Transverse colon (tissue), 4 donors: ENCODE data around the gene MXRA8.

Experiments
- POLR2AphosphoS5 ChIP-seq, 3 donors: sonication (generic); formaldehyde crosslinking; IDR thresholded peaks; one replicate each; pipeline ENCODE4 v1.6.1; 2016; ENCODE audit warnings: antibody characterized with exemption in 3 of 3
- TF ChIP-seq, protein P1 (sequence below), 5 experiments: fragments of 200-600 bp in 3 of 5; fragments of 450-650 bp in 2 of 5; sonication (generic) in 3 of 5; IDR thresholded peaks; 1 replicate in 2 of 5; 2 replicates in 3 of 5; pipeline ENCODE4 v1.5.1; 2016 to 2017; ENCODE audit warnings: antibody characterized with exemption in 5 of 5, inconsistent platforms in 3 of 5, mild to moderate bottlenecking in 2 of 5, moderate library complexity in 1 of 5

DNA sequence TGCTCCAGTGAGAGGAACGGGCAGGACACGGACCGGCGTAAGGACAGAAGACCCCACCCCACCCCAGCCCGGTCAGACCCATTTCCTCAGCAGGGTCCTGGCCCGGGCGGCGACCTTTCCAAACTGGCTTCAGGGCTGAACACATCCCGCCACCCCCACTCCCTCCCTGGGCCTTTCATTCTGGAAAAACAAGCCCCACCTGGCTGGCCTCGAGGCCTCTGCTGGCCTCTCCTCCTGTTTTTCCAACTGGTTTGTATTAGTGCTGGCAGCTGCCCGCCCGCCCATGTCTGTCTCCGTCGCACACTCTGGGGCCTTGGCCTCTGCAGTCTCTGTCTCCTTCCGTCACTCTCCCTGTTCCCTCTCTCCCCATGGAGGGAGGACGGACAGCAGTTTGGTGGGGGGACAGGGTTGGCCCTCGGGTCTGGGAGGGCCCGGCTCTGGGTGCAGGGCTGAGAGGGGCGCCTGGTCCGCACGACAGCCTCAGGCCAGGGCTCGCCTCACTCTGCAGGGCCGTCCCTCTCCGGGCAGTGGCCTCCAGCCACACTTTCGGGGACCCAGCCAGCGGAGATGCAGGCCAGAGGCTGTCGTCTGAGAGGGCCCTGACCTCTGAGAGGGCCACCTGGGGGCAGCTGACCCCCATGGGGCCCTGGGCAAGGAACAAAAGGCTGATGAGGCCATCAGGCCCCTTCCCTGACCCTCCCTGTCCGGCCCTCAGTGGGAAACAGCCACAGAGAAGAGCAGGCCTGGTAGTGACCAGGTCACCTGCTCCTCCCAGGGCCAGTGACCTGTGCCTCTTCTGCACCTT, 1.5 kb upstream of the MXRA8 start:
- TF ChIP-seq POLR2AphosphoS5 (IDR thresholded peaks at IDR 0.05), result no peak
- TF ChIP-seq, protein P1, sequence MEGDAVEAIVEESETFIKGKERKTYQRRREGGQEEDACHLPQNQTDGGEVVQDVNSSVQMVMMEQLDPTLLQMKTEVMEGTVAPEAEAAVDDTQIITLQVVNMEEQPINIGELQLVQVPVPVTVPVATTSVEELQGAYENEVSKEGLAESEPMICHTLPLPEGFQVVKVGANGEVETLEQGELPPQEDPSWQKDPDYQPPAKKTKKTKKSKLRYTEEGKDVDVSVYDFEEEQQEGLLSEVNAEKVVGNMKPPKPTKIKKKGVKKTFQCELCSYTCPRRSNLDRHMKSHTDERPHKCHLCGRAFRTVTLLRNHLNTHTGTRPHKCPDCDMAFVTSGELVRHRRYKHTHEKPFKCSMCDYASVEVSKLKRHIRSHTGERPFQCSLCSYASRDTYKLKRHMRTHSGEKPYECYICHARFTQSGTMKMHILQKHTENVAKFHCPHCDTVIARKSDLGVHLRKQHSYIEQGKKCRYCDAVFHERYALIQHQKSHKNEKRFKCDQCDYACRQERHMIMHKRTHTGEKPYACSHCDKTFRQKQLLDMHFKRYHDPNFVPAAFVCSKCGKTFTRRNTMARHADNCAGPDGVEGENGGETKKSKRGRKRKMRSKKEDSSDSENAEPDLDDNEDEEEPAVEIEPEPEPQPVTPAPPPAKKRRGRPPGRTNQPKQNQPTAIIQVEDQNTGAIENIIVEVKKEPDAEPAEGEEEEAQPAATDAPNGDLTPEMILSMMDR (IDR thresholded peaks at IDR 0.05), result no peak
